Cortex of kidney (tissue), 1 donor: ENCODE results near the gene CLSTN2.

Experiments
- DNase-seq: peaks from one replicate; lab custom pipeline; 2025; lab: John Stamatoyannopoulos, UW

The CLSTN2 gene

DNA sequence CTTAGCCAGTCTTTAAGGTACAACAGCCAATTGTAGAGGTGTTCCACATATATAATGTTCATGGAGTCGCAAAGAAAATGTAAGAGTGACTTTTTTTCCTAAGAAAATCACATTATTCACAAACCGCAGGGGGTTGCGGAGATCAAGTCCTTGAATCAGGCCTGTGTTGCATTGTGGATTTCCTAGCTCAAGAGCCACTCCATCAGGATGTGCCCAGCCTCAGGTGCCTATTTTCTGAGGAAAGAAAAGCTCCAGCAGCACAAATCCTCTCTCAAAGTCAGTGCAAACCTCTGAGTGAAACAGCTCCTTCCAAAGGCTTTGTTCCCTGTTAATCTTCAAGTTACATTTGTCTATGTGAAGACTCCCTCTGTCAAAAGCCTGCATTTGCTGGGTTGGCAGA lies 349.4 kb downstream of the CLSTN2 start:
- DNase-seq = no peak

DNA sequence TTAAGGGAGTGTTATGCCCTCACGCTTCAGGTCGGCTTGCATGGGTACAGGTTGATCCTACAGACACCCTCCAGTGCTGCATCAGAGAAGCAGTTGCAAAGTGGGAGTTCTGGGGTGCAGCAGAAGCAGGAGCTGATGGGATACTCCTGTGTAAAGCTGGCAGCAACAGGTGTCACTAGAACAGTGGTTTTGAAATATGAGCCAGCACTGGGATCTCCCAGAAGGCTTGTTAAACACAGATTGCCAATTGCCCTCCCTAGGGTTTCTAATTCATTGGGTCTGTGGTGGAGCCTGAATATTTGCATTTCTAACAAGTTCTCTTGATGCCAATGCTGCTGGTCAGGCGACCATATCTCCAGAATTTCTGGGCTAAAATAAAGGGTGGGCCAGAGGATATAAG lies 350.4 kb downstream of the CLSTN2 start:
- no peak for DNase-seq

DNA sequence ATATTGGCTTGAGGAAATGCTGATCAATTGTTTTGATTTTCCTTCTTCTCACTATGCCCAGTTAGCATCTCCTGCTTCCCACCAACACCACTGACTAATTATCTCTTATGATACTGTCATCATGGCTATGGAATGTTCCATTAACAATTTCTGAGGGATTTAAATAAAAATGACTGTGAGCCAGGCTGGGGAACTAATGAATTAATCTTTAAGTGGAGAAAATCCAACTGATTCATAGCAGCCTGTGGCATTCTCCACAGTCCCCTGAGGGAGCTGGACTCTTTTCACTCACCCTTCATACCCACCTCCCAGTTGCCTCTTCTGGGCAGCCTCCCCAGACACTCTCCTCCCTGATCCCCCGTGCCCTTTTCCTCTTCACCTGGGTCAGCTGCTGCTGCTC lies 353.6 kb downstream of the CLSTN2 start:
- DNase-seq = no peak

DNA sequence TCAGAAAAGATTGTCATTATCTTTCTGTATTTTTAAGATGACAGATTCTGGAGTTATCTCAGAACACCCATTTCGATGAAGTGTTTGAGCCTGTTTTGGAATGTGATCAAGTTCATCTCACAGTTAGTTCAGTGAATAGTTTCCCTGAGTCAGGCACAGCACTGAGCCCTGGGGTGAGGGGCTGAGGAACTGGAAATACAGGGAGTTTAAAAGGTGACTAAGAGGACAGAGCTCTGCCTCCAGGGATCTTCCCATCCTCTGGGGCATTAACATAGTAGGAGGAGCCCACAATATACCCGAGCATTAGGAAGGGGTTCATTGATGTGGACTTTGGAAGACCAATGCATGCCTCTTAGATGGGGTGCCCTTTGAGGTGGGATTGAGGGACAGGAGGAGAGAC lies 355.1 kb downstream of the CLSTN2 start:
- no peak for DNase-seq

DNA sequence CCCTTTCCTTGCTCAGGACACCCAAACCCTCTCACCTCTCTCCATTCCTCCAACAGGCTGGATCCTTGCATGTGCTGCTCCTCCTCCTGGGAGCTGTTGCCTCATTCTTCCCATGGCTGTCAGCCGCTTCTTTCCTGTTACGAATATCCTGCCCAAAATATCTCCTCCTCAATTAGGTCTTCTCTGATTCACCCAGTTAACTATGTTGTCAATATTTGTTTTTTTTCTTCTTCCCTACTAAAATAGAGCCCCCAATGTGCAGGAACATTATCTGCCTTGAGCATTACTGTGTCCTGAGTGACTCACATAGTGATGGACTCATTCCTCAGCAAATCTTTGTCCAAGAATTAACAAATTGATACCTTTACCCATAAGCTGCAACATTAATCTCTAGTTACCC lies 357.2 kb downstream of the CLSTN2 start:
- DNase-seq = no peak

DNA sequence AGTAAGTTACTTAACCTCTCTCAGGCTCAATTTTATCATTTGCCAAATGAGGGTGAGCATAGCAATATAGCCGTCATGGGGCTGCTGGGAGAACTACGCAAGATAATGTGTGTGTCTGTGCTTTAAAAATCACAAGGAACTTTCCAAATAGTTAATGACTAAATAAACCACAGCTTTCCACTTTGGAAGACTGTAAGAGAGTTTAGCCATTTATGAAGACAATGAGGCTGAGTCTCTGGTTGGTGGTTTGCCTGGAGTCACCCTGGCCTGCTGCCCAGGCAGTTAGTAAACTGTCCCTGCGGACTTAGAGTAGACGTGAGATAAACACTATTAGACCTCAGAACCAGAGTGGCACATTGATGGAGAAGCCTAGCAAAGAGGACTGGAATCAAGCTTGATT lies 357.7 kb downstream of the CLSTN2 start:
- DNase-seq = no peak

DNA sequence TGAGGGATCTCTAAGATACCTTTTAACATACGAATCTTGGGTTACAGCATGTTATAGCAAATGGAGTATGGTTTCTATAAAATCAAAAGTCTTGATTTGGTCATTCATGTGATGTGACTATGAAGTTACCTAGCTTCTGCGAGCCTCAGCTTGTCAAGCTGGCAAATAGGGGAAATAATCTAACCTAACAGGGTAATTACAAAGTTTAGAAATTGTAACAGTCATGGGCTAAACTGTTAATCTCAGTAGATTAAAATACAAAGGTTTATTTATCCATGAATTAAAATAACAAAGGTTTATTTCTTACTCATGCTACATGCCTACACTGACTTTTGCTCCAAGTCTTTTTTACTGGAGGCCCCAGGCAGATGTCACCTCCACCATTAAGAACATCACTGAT lies 359.1 kb downstream of the CLSTN2 start:
- no peak for DNase-seq

DNA sequence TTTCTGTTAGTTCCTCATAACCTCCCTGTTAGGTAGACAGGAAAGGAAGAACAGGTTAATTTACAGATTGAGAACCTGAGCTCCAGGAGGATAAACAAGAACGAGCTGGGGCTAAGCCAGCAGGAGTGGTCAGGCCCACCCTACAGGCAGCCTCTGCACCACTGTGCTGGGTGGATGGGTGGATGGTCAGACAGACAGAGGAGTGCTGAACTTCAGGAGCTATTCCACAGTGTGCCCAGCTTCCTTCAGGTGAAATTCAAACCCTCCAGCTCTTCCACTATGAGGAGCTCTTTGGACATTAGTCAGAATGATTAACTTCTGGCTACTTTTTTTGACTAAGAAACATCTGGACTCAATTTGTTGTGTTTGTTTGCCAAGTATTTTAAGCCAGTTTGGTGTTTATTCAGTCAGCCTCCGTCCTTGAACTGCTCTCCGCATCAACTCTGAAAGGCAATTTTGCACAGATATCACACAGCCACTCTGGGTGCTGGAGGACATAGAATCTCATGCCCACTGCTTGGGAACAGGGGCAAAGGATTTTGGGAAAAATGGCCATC lies 361.9 kb downstream of the CLSTN2 start:
- no peak for DNase-seq

DNA sequence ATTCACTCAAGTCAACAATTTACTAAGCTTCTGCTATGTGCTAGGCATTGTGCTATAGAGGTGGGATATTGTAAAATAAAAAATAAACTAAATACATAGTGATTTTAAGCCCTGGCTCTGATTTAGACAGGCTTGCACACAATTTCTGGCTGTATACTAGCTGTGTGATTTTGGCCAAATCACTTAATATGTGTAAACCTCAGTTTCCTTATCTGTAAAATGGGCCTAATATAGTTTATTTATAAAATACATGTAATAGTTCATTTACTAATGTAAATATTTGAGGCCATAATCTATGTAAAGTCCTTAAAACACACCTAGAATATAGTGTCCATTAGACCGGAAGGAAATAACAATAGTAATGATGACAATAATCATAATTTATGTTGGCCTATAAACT lies 363.1 kb downstream of the CLSTN2 start:
- DNase-seq = no peak

DNA sequence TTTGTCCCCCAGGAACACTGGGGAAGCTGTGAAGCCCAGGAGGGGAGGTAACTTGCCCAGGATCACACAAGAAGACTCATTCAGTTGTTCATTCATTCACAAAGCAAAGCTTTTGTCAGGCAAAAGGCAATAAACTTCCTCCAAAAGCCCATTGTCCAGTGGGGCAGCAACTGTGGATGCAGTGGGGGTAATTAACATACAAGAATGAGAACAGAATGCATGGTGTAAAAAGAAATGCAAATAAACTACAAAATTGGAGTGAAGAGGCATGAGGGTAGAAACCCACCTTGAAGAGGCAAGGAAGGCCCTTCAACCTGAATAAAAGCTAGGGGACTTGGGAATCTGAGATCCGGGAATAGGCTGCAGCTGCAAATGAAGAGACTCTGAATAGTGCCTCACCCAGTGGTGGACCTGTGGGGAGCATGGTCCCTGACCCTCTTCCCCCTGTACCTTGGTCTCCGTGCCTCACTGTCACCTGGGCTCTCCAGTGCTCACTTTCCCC lies 363.6 kb downstream of the CLSTN2 start:
- DNase-seq = no peak

DNA sequence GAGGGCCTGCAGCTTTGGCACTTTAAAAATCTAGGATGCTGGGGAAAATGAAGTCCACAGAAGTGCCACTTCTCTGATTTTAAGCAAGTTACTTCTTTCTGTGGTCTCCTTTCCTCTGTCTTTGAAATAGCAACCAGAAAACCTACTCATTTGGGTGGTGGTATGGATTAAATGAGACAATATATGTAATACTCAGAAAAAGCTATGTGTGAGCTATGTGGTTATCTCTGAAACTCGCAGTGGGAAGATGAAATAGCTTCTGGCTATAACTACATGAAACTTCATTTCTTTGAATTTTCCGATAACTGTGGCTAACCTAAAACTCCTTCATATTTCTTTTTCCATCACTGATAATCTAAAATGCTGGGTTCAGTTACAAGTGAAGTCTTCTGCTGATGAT lies 368.9 kb downstream of the CLSTN2 start:
- no peak for DNase-seq

DNA sequence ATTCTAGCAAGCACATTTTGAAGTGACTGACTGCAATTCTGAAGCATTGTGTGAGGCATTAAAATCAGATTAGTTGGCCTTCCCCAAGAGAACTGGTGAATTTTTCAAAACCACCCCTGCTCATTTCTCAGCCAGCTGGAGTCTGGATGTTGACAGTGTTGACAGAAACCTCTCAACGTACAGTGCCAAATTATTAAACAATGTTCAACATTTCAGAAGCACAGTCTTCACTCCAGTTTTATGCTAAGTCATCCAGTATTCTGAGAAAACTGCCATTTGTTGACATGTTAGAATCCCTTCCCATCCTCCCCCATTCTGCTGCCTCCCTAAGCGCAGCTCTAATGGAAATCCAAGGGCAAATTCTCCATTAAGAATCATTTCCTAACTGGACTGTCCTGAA lies 373.6 kb downstream of the CLSTN2 start:
- no peak for DNase-seq

DNA sequence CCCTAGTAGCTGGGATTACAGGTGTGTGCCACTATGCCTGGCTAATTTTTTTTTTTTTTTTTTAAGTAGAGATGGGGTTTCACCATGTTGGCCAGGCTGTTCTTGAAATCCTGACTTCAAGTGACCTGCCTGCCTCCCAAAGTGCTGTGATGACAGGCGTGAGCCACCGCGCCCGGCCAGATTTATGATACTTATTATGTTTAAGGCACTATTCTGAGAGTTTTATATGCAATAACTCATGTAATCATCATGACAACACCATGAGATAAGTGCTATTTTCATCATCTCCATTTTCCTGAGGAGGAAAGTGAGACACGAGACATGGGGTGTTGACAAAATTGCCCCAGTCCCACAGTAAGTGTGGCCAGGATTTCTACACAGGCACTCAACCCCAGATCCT lies 376.4 kb downstream of the CLSTN2 start:
- DNase-seq = no peak

DNA sequence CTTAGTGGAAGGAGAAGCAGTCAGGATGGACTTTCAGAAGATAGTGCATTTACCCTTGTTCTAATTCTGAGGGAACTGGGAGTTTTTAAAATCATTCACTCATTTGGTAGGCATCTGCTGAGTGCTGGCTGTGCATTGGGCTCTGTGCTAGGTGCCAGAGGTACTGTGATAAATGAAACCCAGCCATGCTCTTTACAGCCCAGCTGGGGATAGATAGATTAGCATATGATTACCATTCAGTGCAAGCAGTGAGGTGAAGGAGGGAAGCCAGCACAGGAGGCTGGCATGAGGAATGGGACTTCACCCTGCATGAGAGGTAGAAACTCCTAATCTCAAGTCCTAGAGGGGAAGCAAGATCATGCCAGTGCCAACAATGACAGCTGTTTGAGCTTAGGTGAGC lies 381.0 kb downstream of the CLSTN2 start:
- DNase-seq = no peak

DNA sequence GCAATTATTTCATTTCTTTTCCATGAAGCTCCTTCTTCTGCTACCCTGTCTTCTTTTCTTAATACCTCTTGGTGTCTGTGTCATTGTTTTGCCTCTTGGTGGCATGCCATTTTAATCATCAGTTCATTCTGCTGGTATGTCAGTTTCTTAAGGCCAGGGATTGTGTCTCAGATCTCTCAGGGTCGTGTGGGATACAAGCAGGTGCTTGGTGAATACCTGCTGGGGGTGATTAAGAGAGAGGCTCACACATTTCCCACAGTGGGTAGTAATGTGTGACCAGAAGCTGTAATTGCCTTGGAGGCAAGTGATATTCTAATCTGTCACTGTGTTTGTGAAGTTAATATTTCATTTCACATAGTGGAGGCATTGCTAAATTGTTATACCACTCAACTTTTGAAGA lies 381.5 kb downstream of the CLSTN2 start:
- no peak for DNase-seq

DNA sequence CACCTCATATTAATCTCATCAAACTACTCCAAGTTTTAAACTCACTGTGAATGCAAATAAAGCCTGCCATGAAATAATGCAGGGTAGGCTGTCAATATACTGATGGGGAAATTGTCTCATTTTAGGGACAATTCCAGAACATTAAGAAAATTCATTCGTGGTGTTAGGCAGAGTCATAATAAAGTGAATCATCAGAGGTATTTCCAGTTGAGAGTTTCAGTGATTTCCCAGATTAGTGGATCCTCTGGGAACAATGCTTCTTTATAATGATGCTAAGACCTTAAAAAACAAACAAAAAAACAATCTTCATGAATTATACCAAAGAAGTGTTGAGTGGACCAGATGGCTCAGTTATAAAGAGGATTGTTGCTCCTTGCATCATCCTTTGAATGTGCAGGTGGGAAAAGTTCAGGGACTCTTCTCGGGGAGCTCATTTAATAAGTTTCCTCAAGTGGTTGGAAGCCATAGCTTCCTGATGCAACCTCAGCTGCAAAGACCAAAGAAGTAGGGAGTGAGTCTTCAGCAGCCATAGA lies 381.9 kb downstream of the CLSTN2 start:
- DNase-seq = no peak

DNA sequence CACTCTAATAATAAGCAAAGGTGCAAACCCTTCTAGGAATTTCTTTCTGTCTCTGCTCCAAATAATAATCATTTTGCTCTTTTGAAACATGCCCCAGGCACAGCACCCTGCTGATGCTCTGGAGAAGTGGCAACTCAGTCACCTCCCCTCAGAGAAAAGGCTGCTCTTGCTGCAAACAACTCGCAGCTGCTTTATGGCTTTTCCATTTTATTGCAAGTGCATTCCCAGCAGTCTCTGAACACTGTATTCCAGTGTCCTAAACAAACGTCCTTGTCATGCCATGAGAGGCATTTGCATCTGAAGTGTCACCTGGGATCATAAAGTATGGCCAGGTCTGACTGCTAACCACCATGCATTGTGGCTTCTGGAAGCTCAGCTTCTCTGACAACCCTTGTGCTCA lies 384.8 kb downstream of the CLSTN2 start:
- DNase-seq = no peak

DNA sequence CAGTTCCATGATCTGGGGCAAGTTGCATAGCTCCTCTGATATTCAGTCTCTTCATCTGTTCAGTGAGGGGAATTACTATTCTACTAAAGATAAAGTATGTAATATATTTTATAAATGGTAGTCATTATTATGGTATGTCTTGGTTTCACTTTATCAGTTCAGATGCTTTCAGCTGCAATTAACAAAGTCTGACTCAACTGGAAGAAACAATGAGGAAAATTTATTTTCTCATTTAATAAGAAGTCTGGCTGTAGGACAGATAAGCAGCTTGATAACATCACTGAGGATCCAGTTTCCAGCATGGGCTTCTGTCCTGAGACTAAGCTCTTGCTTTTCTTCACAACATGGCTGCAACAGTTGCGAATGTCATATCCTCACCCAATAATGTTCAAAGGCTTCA lies 388.6 kb downstream of the CLSTN2 start:
- no peak for DNase-seq

DNA sequence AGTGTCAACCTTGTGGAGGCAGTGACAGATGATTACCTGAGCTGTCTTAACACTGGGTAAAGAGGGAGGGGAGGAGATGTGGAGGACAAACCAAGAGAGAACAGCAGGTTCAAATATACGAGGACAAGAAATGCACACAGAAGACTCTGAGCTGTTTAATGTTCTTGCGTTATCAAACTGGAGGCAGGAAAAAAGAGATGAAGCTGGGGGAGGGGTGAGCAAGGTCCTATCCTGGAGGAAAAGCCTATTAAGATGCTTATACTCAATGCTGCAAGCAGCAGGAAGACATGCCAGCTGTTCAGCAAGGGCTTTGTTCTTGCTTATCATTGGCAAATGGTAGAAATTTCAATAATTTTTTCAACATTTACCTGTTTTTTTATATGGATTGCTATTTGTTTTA lies 397.1 kb downstream of the CLSTN2 start:
- no peak for DNase-seq

DNA sequence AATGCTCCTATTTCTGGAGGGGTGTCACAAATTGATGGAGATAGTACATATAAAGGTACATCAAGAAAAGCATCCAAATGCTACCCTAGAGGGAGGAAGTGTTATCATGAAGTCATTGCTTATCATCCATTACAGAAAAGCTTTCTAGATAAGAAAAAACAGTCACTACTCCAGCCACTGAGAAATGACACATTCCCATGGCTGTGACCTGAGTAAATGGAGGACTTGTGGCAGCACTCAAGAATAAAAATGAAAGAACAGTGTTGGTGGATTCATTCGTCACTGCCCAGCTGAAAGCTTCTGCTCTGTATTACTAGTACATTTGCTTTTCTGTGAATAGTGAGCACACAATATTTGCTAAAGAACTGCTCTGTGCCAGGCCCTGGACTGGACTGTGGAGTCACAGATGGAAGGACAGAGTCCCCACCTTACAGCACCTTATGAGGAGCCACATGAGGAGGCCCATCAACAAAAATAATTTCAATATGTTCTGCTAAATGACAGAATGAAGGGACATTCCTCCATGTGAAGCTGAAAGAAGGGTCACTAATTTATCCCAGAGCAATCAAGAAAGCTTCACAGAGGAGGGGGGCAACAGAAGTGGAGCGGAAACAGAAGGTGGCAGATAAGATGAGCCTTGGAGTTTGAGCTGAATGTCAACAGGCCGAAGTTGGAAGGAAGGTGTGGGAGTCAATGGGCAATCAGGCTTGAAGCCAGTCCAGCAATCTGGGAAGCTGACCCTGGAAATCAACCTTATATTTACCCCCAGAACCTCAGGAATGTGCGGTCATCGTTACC lies 399.3 kb downstream of the CLSTN2 start:
- DNase-seq = no peak

DNA sequence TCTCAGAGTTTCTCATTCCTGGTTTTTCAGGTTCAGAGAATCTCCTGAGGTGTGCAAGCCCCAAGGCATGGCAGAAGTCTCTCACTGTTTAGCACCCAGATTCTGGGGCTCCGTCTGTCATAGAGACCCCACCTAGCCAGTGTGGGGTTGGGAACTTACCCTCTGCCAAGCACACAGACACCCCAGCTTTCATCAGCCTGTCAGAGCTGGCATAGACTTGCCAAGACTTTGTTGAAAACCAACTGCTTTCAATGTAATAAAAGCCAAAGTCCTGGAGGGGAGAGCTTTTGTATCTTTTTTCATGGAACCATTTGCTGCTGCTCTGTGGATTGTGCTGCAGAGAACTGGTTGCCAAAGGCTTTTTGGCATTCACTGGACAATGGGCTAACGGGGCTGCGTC lies 401.5 kb downstream of the CLSTN2 start:
- DNase-seq = no peak

DNA sequence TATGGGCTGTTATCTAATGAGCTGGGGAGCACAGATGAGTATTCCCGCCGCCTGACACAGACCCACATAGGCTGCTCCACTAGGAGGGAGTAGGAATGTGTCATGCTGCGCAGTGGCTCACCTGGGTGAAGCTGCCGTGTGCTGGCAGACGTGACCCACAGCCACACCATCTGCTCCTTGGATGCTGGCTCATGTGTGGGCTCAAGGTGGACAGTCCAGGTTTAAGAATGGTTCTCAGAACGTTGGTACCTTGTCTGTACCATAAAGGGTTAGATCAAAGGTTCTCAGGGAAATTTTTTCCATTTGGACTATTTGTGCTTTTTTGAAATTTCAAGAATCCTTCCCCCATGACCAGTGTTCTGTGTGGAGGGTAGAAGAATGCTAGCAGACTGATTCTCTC lies 403.9 kb downstream of the CLSTN2 start:
- no peak for DNase-seq

DNA sequence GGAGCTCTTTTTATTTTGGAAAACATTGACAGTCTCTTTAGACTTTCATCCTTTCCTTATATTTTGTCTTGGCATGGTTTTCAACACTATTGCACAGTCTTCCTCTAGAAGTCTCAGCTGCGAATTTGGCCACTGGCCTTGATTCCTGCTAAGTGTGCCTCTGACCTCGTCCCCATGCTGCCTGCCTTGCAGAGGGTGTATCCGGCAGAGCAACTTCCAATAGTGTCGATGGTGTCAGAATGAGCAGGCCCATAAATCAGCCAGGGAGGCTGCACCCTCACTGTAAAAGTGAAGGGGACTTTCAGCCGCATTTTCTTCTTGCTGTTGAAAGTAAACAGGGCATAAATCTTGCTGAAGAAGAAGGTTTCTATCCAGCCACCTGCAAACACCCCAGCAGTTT lies 406.2 kb downstream of the CLSTN2 start:
- no peak for DNase-seq
